DND-41 (cell line): ENCODE results near the gene EXOC4.
"Not testable (repeated sequence)": the region's sequence is repeated elsewhere in the genome, so short reads cannot be mapped to it uniquely, and the experiment has no call there.

ENCODE experiments used
- ATAC-seq: fragments of 200-7000 bp; cut with Tn5 transposase; 3 replicates; pipeline ENCODE4 v1.9.1; 2021; ENCODE audit warnings: low read depth; ENCODE audit not compliant: insufficient read depth
- DNase-seq: peaks from one replicate; pipeline ENCODE4 v3.0.0-alpha.2; 2020
- H2AFZ ChIP-seq: 2 replicates; pipeline ENCODE4 v1.6.0; 2012; ENCODE audit warnings: low read depth, low read length
- H3K27ac ChIP-seq: 2 replicates; pipeline ENCODE4 v1.5.1; 2012; ENCODE audit warnings: low read length, inconsistent platforms
- H3K27me3 ChIP-seq: fragments of 200-600 bp; sonication (generic); 2 replicates; pipeline ENCODE4 v1.6.0; 2012; ENCODE audit warnings: low read length, mild to moderate bottlenecking, inconsistent platforms; ENCODE audit not compliant: insufficient read depth, poor library complexity
- H3K36me3 ChIP-seq: 2 replicates; pipeline ENCODE4 v1.5.1; 2012; ENCODE audit warnings: low read length, inconsistent platforms; ENCODE audit not compliant: insufficient read depth
- H3K4me1 ChIP-seq: 2 replicates; pipeline ENCODE4 v1.5.1; 2012; ENCODE audit warnings: mild to moderate bottlenecking, low read length; ENCODE audit not compliant: insufficient read depth
- H3K4me2 ChIP-seq: 2 replicates; pipeline ENCODE4 v1.6.0; 2012; ENCODE audit warnings: mild to moderate bottlenecking, moderate library complexity, low read length, inconsistent platforms; ENCODE audit not compliant: insufficient read depth
- H3K4me3 ChIP-seq, 2 experiments: fragments of 200-600 bp in 1 of 2; shearing (Covaris generic) in 1 of 2; 2 replicates each; pipeline ENCODE4 v1.5.1; 2012 to 2016; ENCODE audit warnings: inconsistent platforms in 2 of 2, low read length in 2 of 2, mild to moderate bottlenecking in 2 of 2, low read depth in 1 of 2, moderate library complexity in 1 of 2
- H3K79me2 ChIP-seq: 2 replicates; pipeline ENCODE4 v1.6.0; 2012; ENCODE audit warnings: low read length, inconsistent platforms; ENCODE audit not compliant: insufficient read depth
- H3K9ac ChIP-seq: 2 replicates; pipeline ENCODE4 v1.6.0; 2012; ENCODE audit warnings: low read depth, mild to moderate bottlenecking, inconsistent platforms, low read length, moderate library complexity
- H3K9me3 ChIP-seq: 2 replicates; pipeline ENCODE4 v1.5.1; 2012; ENCODE audit warnings: low read length, moderate library complexity, mild to moderate bottlenecking, inconsistent platforms; ENCODE audit not compliant: insufficient read depth, severe bottlenecking
- H4K20me1 ChIP-seq: 2 replicates; pipeline ENCODE4 v1.6.0; 2012; ENCODE audit warnings: low read length; ENCODE audit not compliant: insufficient read depth
- EZH2 ChIP-seq: IDR thresholded peaks from 3 replicates; pipeline ENCODE4 v1.6.1; 2012; ENCODE audit warnings: borderline replicate concordance, low read depth, mild to moderate bottlenecking, moderate library complexity, low read length, inconsistent platforms; ENCODE audit not compliant: severe bottlenecking
- TF ChIP-seq, protein P1 (sequence below): IDR thresholded peaks from 2 replicates; pipeline ENCODE4 v1.5.1; 2012; ENCODE audit warnings: borderline replicate concordance, low read length, moderate library complexity, mild to moderate bottlenecking; ENCODE audit not compliant: poor library complexity, severe bottlenecking; ENCODE audit errors: extremely low read depth

Gene EXOC4

GRCh38 chr7:133888061-133888930 lies 635.4 kb downstream of the EXOC4 start:
- Histone ChIP-seq H3K9me3 (no peaks in the 10 kb centered on the region), H3K9ac (no peak overlapping the region), H3K27ac (no peak overlapping the region), H3K36me3 (no peaks in the 10 kb centered on the region), H2AFZ (no peak overlapping the region), H3K4me1 (no peaks in the 10 kb centered on the region), H3K4me2 (no peak overlapping the region), H3K4me3 (no peak overlapping the region), H3K27me3 (no peaks in the 10 kb centered on the region), H4K20me1 (no peaks in the 10 kb centered on the region), H3K79me2 (no peaks in the 10 kb centered on the region)
- ATAC-seq (no peak), DNase-seq (no peak)
- TF ChIP-seq EZH2: no peak
- TF ChIP-seq, protein P1, sequence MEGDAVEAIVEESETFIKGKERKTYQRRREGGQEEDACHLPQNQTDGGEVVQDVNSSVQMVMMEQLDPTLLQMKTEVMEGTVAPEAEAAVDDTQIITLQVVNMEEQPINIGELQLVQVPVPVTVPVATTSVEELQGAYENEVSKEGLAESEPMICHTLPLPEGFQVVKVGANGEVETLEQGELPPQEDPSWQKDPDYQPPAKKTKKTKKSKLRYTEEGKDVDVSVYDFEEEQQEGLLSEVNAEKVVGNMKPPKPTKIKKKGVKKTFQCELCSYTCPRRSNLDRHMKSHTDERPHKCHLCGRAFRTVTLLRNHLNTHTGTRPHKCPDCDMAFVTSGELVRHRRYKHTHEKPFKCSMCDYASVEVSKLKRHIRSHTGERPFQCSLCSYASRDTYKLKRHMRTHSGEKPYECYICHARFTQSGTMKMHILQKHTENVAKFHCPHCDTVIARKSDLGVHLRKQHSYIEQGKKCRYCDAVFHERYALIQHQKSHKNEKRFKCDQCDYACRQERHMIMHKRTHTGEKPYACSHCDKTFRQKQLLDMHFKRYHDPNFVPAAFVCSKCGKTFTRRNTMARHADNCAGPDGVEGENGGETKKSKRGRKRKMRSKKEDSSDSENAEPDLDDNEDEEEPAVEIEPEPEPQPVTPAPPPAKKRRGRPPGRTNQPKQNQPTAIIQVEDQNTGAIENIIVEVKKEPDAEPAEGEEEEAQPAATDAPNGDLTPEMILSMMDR: no peak

GRCh38 chr7:133904776-133905175 lies 651.9 kb downstream of the EXOC4 start:
- no peaks in the 10 kb centered on the region for H3K9me3 ChIP-seq
- ATAC-seq (no peak), DNase-seq (no peak)
- no peaks in the 10 kb centered on the region for H3K36me3 ChIP-seq
- no peak overlapping the region for H3K4me3 ChIP-seq
- no peaks in the 10 kb centered on the region for H4K20me1 ChIP-seq
- no peaks in the 10 kb centered on the region for H3K27me3 ChIP-seq
- H3K4me1 ChIP-seq: no peaks in the 10 kb centered on the region
- H3K79me2 ChIP-seq: no peaks in the 10 kb centered on the region
- TF ChIP-seq, protein P1: no peak
- no peak for TF ChIP-seq EZH2
- H2AFZ ChIP-seq: no peak overlapping the region
- H3K27ac ChIP-seq: no peak overlapping the region
- no peak overlapping the region for H3K4me2 ChIP-seq
- no peak overlapping the region for H3K9ac ChIP-seq

GRCh38 chr7:133906553-133906952 lies 653.7 kb downstream of the EXOC4 start:
- H3K79me2 ChIP-seq, H3K27ac ChIP-seq, H3K9ac ChIP-seq, H2AFZ ChIP-seq, ATAC-seq, H3K27me3 ChIP-seq, H3K4me3 ChIP-seq, H3K9me3 ChIP-seq, H3K36me3 ChIP-seq, H3K4me1 ChIP-seq, H4K20me1 ChIP-seq, DNase-seq, H3K4me2 ChIP-seq: not testable (repeated sequence)

DNA sequence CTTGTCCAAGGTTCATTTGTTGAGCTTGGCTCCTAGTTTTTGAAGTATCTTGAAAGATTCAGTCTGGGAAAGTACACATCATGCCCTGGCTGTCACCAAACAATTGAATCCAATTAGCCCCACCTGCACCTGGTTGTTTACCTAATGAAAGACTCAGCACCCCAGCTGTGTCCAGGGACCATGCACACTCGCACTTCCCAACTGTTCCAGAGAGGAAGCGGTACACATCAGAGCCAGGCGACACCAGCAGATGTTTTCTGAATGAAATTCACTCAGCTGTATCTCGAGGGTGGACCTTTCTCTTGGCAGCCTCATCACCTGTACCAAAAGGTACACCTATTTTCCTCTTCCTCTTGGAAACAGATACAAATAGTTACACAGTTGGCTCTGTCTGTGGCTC lies 657.9 kb downstream of the EXOC4 start:
- Histone ChIP-seq H4K20me1 (no peaks in the 10 kb centered on the region), H3K79me2 (no peaks in the 10 kb centered on the region), H3K9ac (no peak overlapping the region), H3K4me1 (no peaks in the 10 kb centered on the region), H3K4me3 (no peak overlapping the region), H3K27ac (no peak overlapping the region), H3K9me3 (no peaks in the 10 kb centered on the region), H3K36me3 (no peaks in the 10 kb centered on the region), H3K27me3 (no peaks in the 10 kb centered on the region), H3K4me2 (no peak overlapping the region), H2AFZ (no peak overlapping the region)
- TF ChIP-seq, protein P1: no peak
- TF ChIP-seq EZH2: no peak
- ATAC-seq: no peak
- DNase-seq: no peak
